Activated naive CD8-positive, alpha-beta T cell treated with anti-CD3 and anti-CD28 coated beads, Interleukin-2, amount 50 U/mL, for 24 hours (primary cell): ENCODE data around the gene BMP8B.

Source experiments
- ATAC-seq: fragments of 150-1000 bp; cut with Tn5 transposase; one replicate; pipeline ENCODE4 v1.10.0; 2021
- DNase-seq: peaks from one replicate; pipeline ENCODE4 v3.0.0; 2021
- H3K27ac Mint-ChIP-seq: one replicate; pipeline ENCODE4 v1.8.0; 2021; ENCODE audit warnings: mild to moderate bottlenecking, mixed read lengths
- H3K27me3 Mint-ChIP-seq: one replicate; pipeline ENCODE4 v1.8.0; 2021; ENCODE audit warnings: mixed read lengths
- H3K36me3 Mint-ChIP-seq: one replicate; pipeline ENCODE4 v1.8.0; 2021; ENCODE audit warnings: low read depth, mixed read lengths
- H3K4me1 Mint-ChIP-seq: one replicate; pipeline ENCODE4 v1.8.0; 2021; ENCODE audit warnings: mixed read lengths
- H3K4me3 Mint-ChIP-seq: one replicate; pipeline ENCODE4 v1.8.0; 2021; ENCODE audit warnings: mild to moderate bottlenecking, moderate library complexity, mixed read lengths
- H3K9me3 Mint-ChIP-seq: one replicate; pipeline ENCODE4 v1.8.0; 2021; ENCODE audit warnings: mixed read lengths

The BMP8B gene

GRCh38 chr1:39738622-39739366, 49.9 kb downstream of the BMP8B start, which contains the start of gene PPIE:
PPIE (plus strand) TSS chr1:39738882; CDS start chr1:39738901, 19 bp downstream.
- peak; percentile 98 for DNase-seq
- Mint-ChIP-seq H3K27ac (peak within 1 kb of the TSS; percentile 96), H3K4me3 (peak within 1 kb of the TSS; percentile 97), H3K9me3 (peaks cover 3% of the 10 kb centered on the region), H3K36me3 (peaks cover 30% of the 10 kb centered on the region), H3K27me3 (peaks cover 12% of the 10 kb centered on the region), H3K4me1 (peaks cover 54% of the 10 kb centered on the region)
- ATAC-seq = peak; percentile 96

- ATAC-seq = no peak
- Mint-ChIP-seq H3K9me3 (peaks cover 3% of the 10 kb centered on the region), H3K27me3 (peaks cover 18% of the 10 kb centered on the region), H3K4me3 (peak overlapping the region; percentile 4), H3K27ac (no peak overlapping the region), H3K4me1 (peaks cover 62% of the 10 kb centered on the region), H3K36me3 (peaks cover 28% of the 10 kb centered on the region)
- no peak for DNase-seq
These were observed 51.0 kb downstream of the BMP8B start for GRCh38 chr1:39737546-39738169.

DNA sequence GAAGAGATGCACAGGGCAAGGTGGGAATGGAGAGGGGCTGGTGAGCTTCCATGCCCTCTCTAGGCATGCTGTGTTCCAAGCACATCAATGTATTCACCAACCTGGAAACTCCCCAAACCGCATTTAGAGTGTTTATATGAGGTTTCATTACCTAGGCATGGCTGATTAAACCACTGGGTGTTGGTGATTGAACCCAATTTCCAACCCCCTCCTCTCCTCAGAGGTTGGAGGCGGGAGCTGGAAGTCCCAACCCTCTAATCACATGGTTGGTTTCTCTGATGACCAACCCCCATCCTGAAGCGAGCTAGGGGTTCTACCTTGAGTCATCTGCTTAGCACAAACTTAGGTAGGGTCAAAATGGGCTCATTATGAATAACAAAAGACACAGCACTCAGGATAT, 52.9 kb downstream of the BMP8B start:
- DNase-seq (peak; percentile 15), ATAC-seq (peak; percentile 38)
- Mint-ChIP-seq H3K27me3 (peaks cover 27% of the 10 kb centered on the region), H3K4me1 (peaks cover 55% of the 10 kb centered on the region), H3K36me3 (peaks cover 12% of the 10 kb centered on the region), H3K4me3 (no peak overlapping the region), H3K9me3 (peaks cover 3% of the 10 kb centered on the region), H3K27ac (no peak overlapping the region)

GRCh38 chr1:39733161-39733560, 55.5 kb downstream of the BMP8B start:
- H3K4me1 Mint-ChIP-seq = peaks cover 44% of the 10 kb centered on the region
- H3K36me3 Mint-ChIP-seq = no peaks in the 10 kb centered on the region
- peaks cover 44% of the 10 kb centered on the region for H3K27me3 Mint-ChIP-seq
- no peak overlapping the region for H3K27ac Mint-ChIP-seq
- H3K4me3 Mint-ChIP-seq = no peak overlapping the region
- H3K9me3 Mint-ChIP-seq = peaks cover 3% of the 10 kb centered on the region
- ATAC-seq (peak; percentile 62), DNase-seq (no peak)

GRCh38 chr1:39732730-39733129, 55.9 kb downstream of the BMP8B start:
- Mint-ChIP-seq H3K27me3 (peaks cover 48% of the 10 kb centered on the region), H3K36me3 (no peaks in the 10 kb centered on the region), H3K4me3 (no peak overlapping the region), H3K4me1 (peaks cover 44% of the 10 kb centered on the region), H3K9me3 (peaks cover 3% of the 10 kb centered on the region), H3K27ac (no peak overlapping the region)
- ATAC-seq (no peak), DNase-seq (no peak)

DNA sequence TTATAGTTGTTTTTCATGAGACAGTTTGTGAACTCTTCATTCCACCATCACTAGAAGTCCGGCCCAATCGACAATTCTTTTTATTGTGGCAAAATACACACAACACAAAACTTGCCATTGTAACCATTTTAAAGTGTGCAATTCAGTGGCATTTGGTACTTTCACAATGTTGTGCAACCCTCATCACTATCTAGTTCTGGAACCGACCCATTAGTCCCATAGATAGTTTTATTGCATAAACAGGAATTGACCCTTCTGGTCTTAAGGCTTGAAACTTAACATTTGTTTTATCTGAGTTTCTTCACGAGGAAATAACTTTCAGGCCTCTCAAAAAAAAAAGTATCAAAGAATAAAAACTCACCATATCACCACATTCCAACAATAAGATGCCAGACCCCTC, 58.8 kb downstream of the BMP8B start:
- Mint-ChIP-seq H3K27me3 (peaks cover 65% of the 10 kb centered on the region), H3K4me3 (no peak overlapping the region), H3K4me1 (peaks cover 34% of the 10 kb centered on the region), H3K9me3 (no peaks in the 10 kb centered on the region), H3K36me3 (no peaks in the 10 kb centered on the region), H3K27ac (no peak overlapping the region)
- no peak for DNase-seq
- ATAC-seq = no peak

DNA sequence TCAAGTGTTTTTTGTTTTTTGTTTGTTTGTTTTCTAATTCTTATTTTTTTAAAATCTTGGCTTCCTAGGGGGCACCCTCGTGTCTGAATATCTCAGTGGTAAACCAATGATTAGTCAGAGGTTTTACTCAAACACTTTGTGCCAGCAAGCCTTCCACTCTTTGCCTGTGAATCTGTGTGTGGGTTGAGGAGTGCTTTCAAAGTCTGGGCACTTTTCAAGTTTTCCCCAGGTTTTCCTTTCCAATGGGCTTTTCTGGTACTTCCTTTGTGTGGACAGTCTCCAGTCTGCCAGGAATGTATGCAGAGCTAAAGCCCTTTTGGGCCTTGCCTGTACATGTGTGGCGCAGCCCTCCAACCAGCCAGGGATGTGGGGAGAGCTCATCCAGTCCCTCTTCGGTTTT, 59.6 kb downstream of the BMP8B start:
- peak overlapping the region; percentile 9 for H3K27ac Mint-ChIP-seq
- DNase-seq (no peak), ATAC-seq (peak; percentile 52)
- no peaks in the 10 kb centered on the region for H3K9me3 Mint-ChIP-seq
- no peaks in the 10 kb centered on the region for H3K36me3 Mint-ChIP-seq
- no peak overlapping the region for H3K4me3 Mint-ChIP-seq
- peaks cover 34% of the 10 kb centered on the region for H3K4me1 Mint-ChIP-seq
- H3K27me3 Mint-ChIP-seq = peaks cover 67% of the 10 kb centered on the region

DNA sequence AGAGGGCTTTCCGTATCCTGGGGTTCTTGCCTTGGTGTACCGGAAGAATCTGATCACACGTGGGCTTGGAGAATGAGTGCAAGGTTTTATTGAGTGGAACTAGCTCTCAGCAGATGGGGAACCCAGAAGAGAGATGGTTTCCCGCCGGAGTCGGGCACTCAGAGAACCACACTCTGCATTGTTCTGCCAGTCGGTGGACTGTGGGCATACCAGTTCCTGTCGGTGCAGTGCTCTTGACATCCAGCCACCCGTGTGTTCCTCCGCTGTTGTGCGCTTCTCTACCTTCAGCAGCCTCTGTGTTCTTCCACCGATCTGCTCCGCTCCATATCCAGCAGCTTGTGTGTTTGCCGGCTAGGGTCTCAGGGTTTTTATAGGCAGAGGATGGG, 60.7 kb downstream of the BMP8B start:
- Mint-ChIP-seq H3K36me3 (no peaks in the 10 kb centered on the region), H3K27me3 (peaks cover 61% of the 10 kb centered on the region), H3K4me1 (peaks cover 24% of the 10 kb centered on the region), H3K27ac (no peak overlapping the region), H3K9me3 (no peaks in the 10 kb centered on the region), H3K4me3 (no peak overlapping the region)
- no peak for DNase-seq
- no peak for ATAC-seq

DNA sequence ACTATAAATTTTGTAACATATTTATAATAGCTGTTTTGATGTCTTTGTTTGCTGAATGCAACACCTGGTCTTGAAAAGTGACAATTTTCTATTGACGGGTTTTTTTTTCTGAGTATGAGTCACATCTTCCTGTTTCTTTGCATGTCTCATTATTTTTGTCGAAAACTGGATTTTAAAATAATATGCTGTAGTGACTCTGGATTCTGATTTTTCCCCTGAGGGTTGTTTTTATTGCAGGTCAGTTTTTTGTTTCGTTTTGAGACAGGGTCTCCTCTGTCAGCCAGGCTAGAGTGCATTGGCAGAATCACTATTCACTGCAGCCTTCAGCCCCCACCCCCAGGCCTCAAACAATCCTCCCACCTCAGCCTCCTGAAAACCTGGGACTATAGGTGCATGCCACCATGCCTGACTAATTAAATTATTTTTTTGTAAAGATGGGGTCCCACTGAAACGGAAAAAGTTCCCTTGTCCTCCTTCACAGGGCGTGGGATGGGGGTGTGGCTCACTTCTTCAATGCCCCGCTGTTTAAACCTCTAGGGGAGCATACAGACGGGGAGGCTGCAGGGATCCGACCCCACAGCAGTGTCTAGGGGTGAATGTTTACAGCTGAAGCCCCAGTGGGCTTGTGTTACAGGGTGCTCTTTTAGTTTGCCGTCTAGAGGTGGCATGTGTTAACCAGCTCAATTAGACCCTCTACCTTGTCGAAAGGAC, 61.3 kb downstream of the BMP8B start:
- ATAC-seq = peak; percentile 10
- no peak overlapping the region for H3K27ac Mint-ChIP-seq

DNA sequence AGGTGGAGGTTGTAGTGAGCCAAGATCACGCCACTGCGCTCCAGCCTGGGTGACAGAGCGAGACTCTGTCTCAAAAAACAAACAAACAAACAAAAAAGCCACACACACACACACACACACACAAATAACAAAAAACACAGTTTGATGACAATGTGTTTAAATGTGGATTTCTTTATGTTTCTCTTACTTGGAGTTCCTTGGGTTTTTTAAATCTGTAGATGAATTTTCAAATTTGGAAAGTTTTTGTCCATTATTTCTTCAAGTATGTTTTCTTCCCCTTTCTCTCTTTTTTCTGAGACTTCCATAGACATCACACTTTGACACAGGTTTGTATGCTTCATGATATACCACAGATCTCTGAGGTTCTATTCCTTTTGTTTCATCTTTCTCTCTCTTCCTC, 62.1 kb downstream of the BMP8B start:
- Mint-ChIP-seq H3K4me3 (no peak overlapping the region), H3K27me3 (peaks cover 62% of the 10 kb centered on the region), H3K4me1 (peaks cover 23% of the 10 kb centered on the region), H3K36me3 (no peaks in the 10 kb centered on the region), H3K9me3 (no peaks in the 10 kb centered on the region), H3K27ac (no peak overlapping the region)
- no peak for DNase-seq
- ATAC-seq = no peak

More for the DNA sequence above, 61.3 kb downstream of the BMP8B start:
- Mint-ChIP-seq H3K4me1 (peaks cover 23% of the 10 kb centered on the region), H3K27me3 (peaks cover 58% of the 10 kb centered on the region), H3K9me3 (no peaks in the 10 kb centered on the region), H3K36me3 (no peaks in the 10 kb centered on the region), H3K4me3 (no peak overlapping the region)
- no peak for DNase-seq

- no peak for ATAC-seq
- Mint-ChIP-seq H3K27me3 (peaks cover 47% of the 10 kb centered on the region), H3K4me1 (peaks cover 7% of the 10 kb centered on the region), H3K9me3 (no peaks in the 10 kb centered on the region), H3K36me3 (no peaks in the 10 kb centered on the region), H3K27ac (no peak overlapping the region), H3K4me3 (no peak overlapping the region)
- DNase-seq = no peak
These were observed 66.2 kb downstream of the BMP8B start for GRCh38 chr1:39722495-39722894.

DNA sequence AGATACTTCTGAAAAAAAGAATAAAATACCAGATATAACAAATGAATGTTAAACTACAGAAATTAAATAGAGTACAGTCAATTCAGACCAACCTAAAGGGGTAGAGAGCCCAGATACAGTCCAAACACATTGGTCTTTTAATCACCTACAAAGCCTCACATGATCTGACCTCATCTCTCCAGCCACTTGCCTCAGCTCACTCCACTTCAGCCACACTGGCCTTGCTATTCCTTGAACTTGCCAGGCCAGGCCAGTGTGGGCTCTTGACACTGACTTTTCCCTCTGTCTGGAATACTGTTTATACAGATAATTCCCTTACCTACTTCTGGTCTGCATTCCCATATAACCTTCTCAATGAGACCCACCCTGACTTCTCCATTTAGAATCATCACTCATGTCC, 67.0 kb downstream of the BMP8B start:
- H3K36me3 Mint-ChIP-seq = no peaks in the 10 kb centered on the region
- H3K27ac Mint-ChIP-seq = no peak overlapping the region
- DNase-seq (no peak), ATAC-seq (no peak)
- H3K27me3 Mint-ChIP-seq = peaks cover 47% of the 10 kb centered on the region
- H3K9me3 Mint-ChIP-seq = no peaks in the 10 kb centered on the region
- H3K4me1 Mint-ChIP-seq = peaks cover under 1% of the 10 kb centered on the region
- no peak overlapping the region for H3K4me3 Mint-ChIP-seq

GRCh38 chr1:39720094-39720999, 68.3 kb downstream of the BMP8B start:
- H3K27me3 Mint-ChIP-seq = peaks cover 43% of the 10 kb centered on the region
- ATAC-seq = peak; percentile 33

DNA sequence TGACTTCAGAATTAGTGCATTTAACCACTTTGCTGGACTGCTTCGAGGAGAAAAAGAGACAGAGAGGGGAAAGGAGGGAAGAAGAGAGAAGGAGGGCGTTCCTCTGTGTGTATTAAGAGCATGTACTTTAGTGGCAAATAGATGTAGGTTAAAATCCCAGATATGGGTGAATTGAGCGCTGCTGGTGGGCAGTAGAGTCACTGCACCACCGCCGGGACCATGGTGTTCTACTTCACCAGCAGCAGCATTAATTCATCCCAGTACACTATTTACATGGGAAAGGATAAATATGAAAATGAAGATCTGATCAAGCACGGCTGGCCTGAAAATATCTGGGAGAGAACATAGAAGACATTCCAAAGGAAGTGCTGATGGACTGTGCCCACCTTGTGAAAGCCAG, 70.9 kb downstream of the BMP8B start:
- no peak overlapping the region for H3K27ac Mint-ChIP-seq
- H3K27me3 Mint-ChIP-seq = peaks cover 31% of the 10 kb centered on the region
- no peak overlapping the region for H3K4me3 Mint-ChIP-seq
- H3K9me3 Mint-ChIP-seq = no peaks in the 10 kb centered on the region
- no peaks in the 10 kb centered on the region for H3K4me1 Mint-ChIP-seq
- no peaks in the 10 kb centered on the region for H3K36me3 Mint-ChIP-seq
- DNase-seq = no peak
- ATAC-seq = no peak

More at GRCh38 chr1:39720094-39720999, 68.3 kb downstream of the BMP8B start:
- no peaks in the 10 kb centered on the region for H3K4me1 Mint-ChIP-seq
- DNase-seq = no peak
- no peak overlapping the region for H3K4me3 Mint-ChIP-seq
- H3K27ac Mint-ChIP-seq = no peak overlapping the region
- no peaks in the 10 kb centered on the region for H3K36me3 Mint-ChIP-seq
- H3K9me3 Mint-ChIP-seq = no peaks in the 10 kb centered on the region
